SK-N-SH treated with all-trans-retinoic acid at 6 μM for 48 hours (cell line): ENCODE results near the gene CFH.
"Not testable (repeated sequence)": the region's sequence is repeated elsewhere in the genome, so short reads cannot be mapped to it uniquely, and the experiment has no call there.

Experiments used
- ATAC-seq: fragments of 200-7000 bp; cut with Tn5 transposase; 3 replicates; pipeline ENCODE4 v1.9.1; 2020; ENCODE audit warnings: mild to moderate bottlenecking, moderate library complexity
- BACH2 ChIP-seq: fragments of 250-450 bp; sonication (Bioruptor Pico); IDR thresholded peaks from 2 replicates; pipeline ENCODE4 v1.9.0; 2021; ENCODE audit warnings: mild to moderate bottlenecking, borderline replicate concordance
- OSR1 ChIP-seq: fragments of 250-450 bp; sonication (Bioruptor Pico); IDR thresholded peaks from 2 replicates; pipeline ENCODE4 v1.8.0; 2022; ENCODE audit warnings: moderate library complexity, mild to moderate bottlenecking, inconsistent platforms
- TOX ChIP-seq: fragments of 250-450 bp; sonication (Bioruptor Pico); IDR thresholded peaks from 2 replicates; pipeline ENCODE4 v1.8.0; 2021; ENCODE audit warnings: mild to moderate bottlenecking, moderate library complexity, borderline replicate concordance
- TSHZ2 ChIP-seq: fragments of 250-450 bp; sonication (Bioruptor Pico); IDR thresholded peaks from 2 replicates; pipeline ENCODE4 v1.5.0; 2020; ENCODE audit warnings: mild to moderate bottlenecking, moderate library complexity
- ZC3H10 ChIP-seq: fragments of 250-450 bp; sonication (Bioruptor Pico); IDR thresholded peaks from 2 replicates; pipeline ENCODE4 v1.5.1; 2021; ENCODE audit warnings: mild to moderate bottlenecking, moderate library complexity
- ZFP30 ChIP-seq: fragments of 450-650 bp; formaldehyde crosslinking; IDR thresholded peaks from 2 replicates; pipeline ENCODE4 v1.5.0; 2022; ENCODE audit warnings: mild to moderate bottlenecking, moderate library complexity

The CFH gene

GRCh38 chr1:196779093-196779492 lies 127.2 kb downstream of the CFH start:
- ATAC-seq: no peak

GRCh38 chr1:196791252-196791651 lies 139.4 kb downstream of the CFH start:
- not testable (repeated sequence) for ATAC-seq

More at GRCh38 chr1:196779093-196779492, 127.2 kb downstream of the CFH start:
- TF ChIP-seq BACH2 (no peak), ZC3H10 (CRISPR knock-in tag) (no peak), ZFP30 (no peak), OSR1 (CRISPR knock-in tag) (no peak), TOX (no peak), TSHZ2 (CRISPR knock-in tag) (no peak)

- ATAC-seq: not testable (repeated sequence)
These were observed 142.3 kb downstream of the CFH start for GRCh38 chr1:196794103-196794502.
